ENCODE results near the gene SEMA5A. TPM values are rescaled to one million over a fixed set of nuclear protein-coding genes. Genes with fewer than 3 reads are reported as not detected.

SEMA5A gene
- total RNA-seq, 1 donor from 2014 or later, result 31.1 TPM

- Mint-ChIP-seq H3K36me3 (ENCODE audit: low read depth, unreplicated experiment) (no peaks in the 10 kb centered on the region), H3K4me3 (ENCODE audit: unreplicated experiment) (no peak overlapping the region), H3K4me1 (ENCODE audit: unreplicated experiment) (no peaks in the 10 kb centered on the region), H3K9me3 (ENCODE audit: unreplicated experiment) (no peaks in the 10 kb centered on the region), H3K27me3 (ENCODE audit: unreplicated experiment) (no peaks in the 10 kb centered on the region), H3K27ac (ENCODE audit: unreplicated experiment) (no peak overlapping the region)
- no peak for TF ChIP-seq CTCF (IDR thresholded peaks at IDR 0.05; ENCODE audit: unreplicated experiment)
- DNase-seq (ENCODE audit: low spot score), result no peak
These were observed 227.8 kb downstream of the SEMA5A start for GRCh38 chr5:9318031-9318430.

- Mint-ChIP-seq H3K9me3 (ENCODE audit: unreplicated experiment) (no peaks in the 10 kb centered on the region), H3K27ac (ENCODE audit: unreplicated experiment) (no peak overlapping the region), H3K4me1 (ENCODE audit: unreplicated experiment) (no peaks in the 10 kb centered on the region), H3K27me3 (ENCODE audit: unreplicated experiment) (no peaks in the 10 kb centered on the region), H3K4me3 (ENCODE audit: unreplicated experiment) (no peak overlapping the region), H3K36me3 (ENCODE audit: low read depth, unreplicated experiment) (no peaks in the 10 kb centered on the region)
- DNase-seq (ENCODE audit: low spot score), result no peak
- no peak for TF ChIP-seq CTCF (IDR thresholded peaks at IDR 0.05; ENCODE audit: unreplicated experiment)
These were observed 229.1 kb downstream of the SEMA5A start for GRCh38 chr5:9316733-9317132.

- Mint-ChIP-seq H3K27ac (ENCODE audit: unreplicated experiment) (no peak overlapping the region), H3K36me3 (ENCODE audit: low read depth, unreplicated experiment) (no peaks in the 10 kb centered on the region), H3K27me3 (ENCODE audit: unreplicated experiment) (no peaks in the 10 kb centered on the region), H3K9me3 (ENCODE audit: unreplicated experiment) (no peaks in the 10 kb centered on the region), H3K4me3 (ENCODE audit: unreplicated experiment) (no peak overlapping the region), H3K4me1 (ENCODE audit: unreplicated experiment) (no peaks in the 10 kb centered on the region)
- DNase-seq (ENCODE audit: low spot score), result no peak
- TF ChIP-seq CTCF (IDR thresholded peaks at IDR 0.05; ENCODE audit: unreplicated experiment), result no peak
These were observed 229.8 kb downstream of the SEMA5A start for GRCh38 chr5:9316041-9316440.

GRCh38 chr5:9314558-9314957 is 231.3 kb downstream of the SEMA5A start:
- no peak for DNase-seq (ENCODE audit: low spot score)
- Mint-ChIP-seq H3K4me3 (ENCODE audit: unreplicated experiment) (no peak overlapping the region), H3K27ac (ENCODE audit: unreplicated experiment) (no peak overlapping the region), H3K27me3 (ENCODE audit: unreplicated experiment) (no peaks in the 10 kb centered on the region), H3K9me3 (ENCODE audit: unreplicated experiment) (no peaks in the 10 kb centered on the region), H3K4me1 (ENCODE audit: unreplicated experiment) (no peaks in the 10 kb centered on the region), H3K36me3 (ENCODE audit: low read depth, unreplicated experiment) (no peaks in the 10 kb centered on the region)
- no peak for TF ChIP-seq CTCF (IDR thresholded peaks at IDR 0.05; ENCODE audit: unreplicated experiment)

GRCh38 chr5:9313751-9314150 is 232.1 kb downstream of the SEMA5A start:
- no peak for TF ChIP-seq CTCF (IDR thresholded peaks at IDR 0.05; ENCODE audit: unreplicated experiment)
- no peaks in the 10 kb centered on the region for H3K27me3 Mint-ChIP-seq (ENCODE audit: unreplicated experiment)
- H3K36me3 Mint-ChIP-seq (ENCODE audit: low read depth, unreplicated experiment), result no peaks in the 10 kb centered on the region
- H3K9me3 Mint-ChIP-seq (ENCODE audit: unreplicated experiment), result no peaks in the 10 kb centered on the region
- H3K27ac Mint-ChIP-seq (ENCODE audit: unreplicated experiment), result no peak overlapping the region
- H3K4me1 Mint-ChIP-seq (ENCODE audit: unreplicated experiment), result no peaks in the 10 kb centered on the region
- no peak overlapping the region for H3K4me3 Mint-ChIP-seq (ENCODE audit: unreplicated experiment)
- DNase-seq (ENCODE audit: low spot score), result no peak
